DOHH2 (cell line): Measurements from ENCODE around the gene LBR.

Source experiments
- H3F3A ChIP-seq: fragments of 200-600 bp; sonication (generic), shearing (Covaris generic); 2 replicates; pipeline ENCODE4 v1.6.0; 2016; ENCODE audit warnings: antibody characterized with exemption, mild to moderate bottlenecking; ENCODE audit not compliant: control insufficient read depth, insufficient read depth
- H3K27ac ChIP-seq: fragments of 200-600 bp; sonication (generic); 2 replicates; pipeline ENCODE4 v1.5.1; 2014; ENCODE audit warnings: low read depth, mild to moderate bottlenecking, low read length, moderate library complexity
- H3K27me3 ChIP-seq: fragments of 200-600 bp; sonication (generic); 2 replicates; pipeline ENCODE4 v1.6.1; 2014; ENCODE audit warnings: mild to moderate bottlenecking, low read length, mixed read lengths; ENCODE audit not compliant: control insufficient read depth
- H3K36me3 ChIP-seq: fragments of 200-600 bp; sonication (generic); 2 replicates; pipeline ENCODE4 v1.6.1; 2014; ENCODE audit warnings: mild to moderate bottlenecking, low read length, moderate library complexity, mixed read lengths; ENCODE audit not compliant: control insufficient read depth
- H3K4me1 ChIP-seq: fragments of 200-600 bp; sonication (generic); 2 replicates; pipeline ENCODE4 v1.6.1; 2014; ENCODE audit warnings: mild to moderate bottlenecking, low read length, mixed read lengths; ENCODE audit not compliant: control insufficient read depth
- H3K4me2 ChIP-seq: fragments of 200-600 bp; sonication (generic); 2 replicates; pipeline ENCODE4 v1.6.0; 2014; ENCODE audit warnings: mild to moderate bottlenecking, low read length, moderate library complexity
- H3K4me3 ChIP-seq: fragments of 200-600 bp; sonication (generic); 2 replicates; pipeline ENCODE4 v1.5.1; 2014; ENCODE audit warnings: mild to moderate bottlenecking, low read length, mixed read lengths
- H3K79me2 ChIP-seq: fragments of 200-600 bp; sonication (generic); 2 replicates; pipeline ENCODE4 v1.6.1; 2014; ENCODE audit warnings: mild to moderate bottlenecking, low read length, mixed read lengths; ENCODE audit not compliant: control insufficient read depth
- H3K9me2 ChIP-seq: fragments of 200-600 bp; sonication (generic); replicated peaks from 2 replicates; pipeline ENCODE4 v1.6.1; 2014; ENCODE audit warnings: mild to moderate bottlenecking, low read length, mixed read lengths; ENCODE audit not compliant: control insufficient read depth
- H3K9me3 ChIP-seq: fragments of 200-600 bp; sonication (generic); 2 replicates; pipeline ENCODE4 v1.6.1; 2014; ENCODE audit warnings: antibody characterized with exemption, low read length, mixed read lengths; ENCODE audit not compliant: control insufficient read depth, insufficient read depth
- H4K20me1 ChIP-seq: fragments of 200-600 bp; sonication (generic); 2 replicates; pipeline ENCODE4 v1.6.0; 2014; ENCODE audit warnings: low read depth, mild to moderate bottlenecking, antibody characterized with exemption, low read length, moderate library complexity; ENCODE audit not compliant: control insufficient read depth, insufficient read depth
- CTCF ChIP-seq: fragments of 200-600 bp; sonication (generic); IDR thresholded peaks from one replicate; pipeline ENCODE4 v1.5.1; 2014; ENCODE audit warnings: antibody characterized with exemption, mild to moderate bottlenecking, low read depth, low read length; ENCODE audit not compliant: poor library complexity, severe bottlenecking
- EZH2phosphoT487 ChIP-seq: fragments of 200-600 bp; sonication (generic); IDR thresholded peaks from 2 replicates; pipeline ENCODE4 v1.6.1; 2017; ENCODE audit warnings: borderline replicate concordance, mild to moderate bottlenecking, antibody characterized with exemption, low read length, moderate library complexity, mixed read lengths

LBR gene

GRCh38 chr1:225469051-225469450 is 41.2 kb upstream of the LBR start:
- no peaks in the 10 kb centered on the region for H4K20me1 ChIP-seq
- TF ChIP-seq EZH2phosphoT487 (no peak), CTCF (no peak)

GRCh38 chr1:225468270-225469020 is 40.6 kb upstream of the LBR start:
- peaks cover 25% of the 10 kb centered on the region for H3K4me1 ChIP-seq
- no peaks in the 10 kb centered on the region for H3F3A ChIP-seq
- H3K4me2 ChIP-seq: peak overlapping the region; percentile 98
- no peaks in the 10 kb centered on the region for H4K20me1 ChIP-seq
- TF ChIP-seq EZH2phosphoT487 (no peak), CTCF (no peak)
- H3K4me3 ChIP-seq: peak overlapping the region; percentile 89
- H3K27me3 ChIP-seq: no peaks in the 10 kb centered on the region
- H3K27ac ChIP-seq: peak overlapping the region; percentile 80; the same call in 1 of the 2 replicates
- H3K36me3 ChIP-seq: no peaks in the 10 kb centered on the region
- no peaks in the 10 kb centered on the region for H3K9me2 ChIP-seq
- no peaks in the 10 kb centered on the region for H3K79me2 ChIP-seq
- H3K9me3 ChIP-seq: no peaks in the 10 kb centered on the region

More at GRCh38 chr1:225469051-225469450, 41.2 kb upstream of the LBR start:
- Histone ChIP-seq H3K9me2 (no peaks in the 10 kb centered on the region), H3F3A (no peaks in the 10 kb centered on the region), H3K9me3 (no peaks in the 10 kb centered on the region), H3K4me2 (no peak overlapping the region), H3K4me1 (peaks cover 25% of the 10 kb centered on the region), H3K79me2 (no peaks in the 10 kb centered on the region), H3K27ac (no peak overlapping the region), H3K27me3 (no peaks in the 10 kb centered on the region), H3K36me3 (no peaks in the 10 kb centered on the region), H3K4me3 (no peak overlapping the region)

- Histone ChIP-seq H3K79me2 (no peaks in the 10 kb centered on the region), H3F3A (no peaks in the 10 kb centered on the region), H3K27me3 (no peaks in the 10 kb centered on the region), H3K4me2 (peak overlapping the region; percentile 98), H3K9me3 (no peaks in the 10 kb centered on the region), H3K9me2 (no peaks in the 10 kb centered on the region), H4K20me1 (no peaks in the 10 kb centered on the region), H3K4me1 (peaks cover 22% of the 10 kb centered on the region), H3K4me3 (peak overlapping the region; percentile 89), H3K36me3 (no peaks in the 10 kb centered on the region), H3K27ac (peak overlapping the region; percentile 80)
- TF ChIP-seq EZH2phosphoT487 (no peak), CTCF (no peak)
Observed at GRCh38 chr1:225467193-225468020, 39.6 kb upstream of the LBR start.
